Natural killer cell (primary cell): ENCODE measurements around the gene CCZ1. TPM values are rescaled to one million over a fixed set of nuclear protein-coding genes. Genes with fewer than 3 reads are reported as not detected.
"Not testable (repeated sequence)": the region's sequence is repeated elsewhere in the genome, so short reads cannot be mapped to it uniquely, and the experiment has no call there.

Experiments
- ATAC-seq, 3 donors: fragments of 150-1000 bp in 2 of 3; fragments of 200-7000 bp in 1 of 3; cut with Tn5 transposase; 1 replicate in 1 of 3; 2 replicates in 2 of 3; pipeline ENCODE4 v1.10.0; 2021; ENCODE audit warnings: mild to moderate bottlenecking in 2 of 3, moderate library complexity in 2 of 3
- DNase-seq, 2 donors: peaks; one replicate each; pipeline versions ENCODE4 v3.0.0 to v3.0.0-alpha.2; 2013 to 2021; ENCODE audit warnings: mixed read lengths in 1 of 2
- H3K27ac ChIP-seq: one replicate; pipeline ENCODE4 v1.5.1; 2013; ENCODE audit warnings: mild to moderate bottlenecking, low read length
- H3K27me3 ChIP-seq: one replicate; pipeline ENCODE4 v1.6.1; 2013; ENCODE audit warnings: low read length; ENCODE audit not compliant: control insufficient read depth, insufficient read depth
- H3K36me3 ChIP-seq: one replicate; pipeline ENCODE4 v1.6.1; 2013; ENCODE audit warnings: low read length; ENCODE audit not compliant: control insufficient read depth, insufficient read depth
- H3K4me1 ChIP-seq: one replicate; pipeline ENCODE4 v1.6.1; 2013; ENCODE audit warnings: low read length; ENCODE audit not compliant: control insufficient read depth, insufficient read depth
- H3K4me3 ChIP-seq: one replicate; pipeline ENCODE4 v1.5.1; 2013; ENCODE audit warnings: low read length
- H3K9me3 ChIP-seq: one replicate; pipeline ENCODE4 v1.6.1; 2013; ENCODE audit warnings: low read length; ENCODE audit not compliant: control insufficient read depth, insufficient read depth
- H3K27ac Mint-ChIP-seq, 2 donors: one replicate each; pipeline ENCODE4 v1.8.0; 2022; ENCODE audit warnings: mild to moderate bottlenecking in 2 of 2, mixed read lengths in 2 of 2, moderate library complexity in 1 of 2
- H3K27me3 Mint-ChIP-seq, 2 donors: one replicate each; pipeline ENCODE4 v1.8.0; 2022; ENCODE audit warnings: low read depth in 2 of 2, mixed read lengths in 2 of 2
- H3K36me3 Mint-ChIP-seq: one replicate; pipeline ENCODE4 v1.8.0; 2022; ENCODE audit warnings: mixed read lengths
- H3K4me1 Mint-ChIP-seq, 2 donors: one replicate each; pipeline ENCODE4 v1.8.0; 2022; ENCODE audit warnings: mixed read lengths in 2 of 2
- H3K4me3 Mint-ChIP-seq: one replicate; pipeline ENCODE4 v1.8.0; 2022; ENCODE audit warnings: mild to moderate bottlenecking, moderate library complexity, mixed read lengths
- H3K9me3 Mint-ChIP-seq, 2 donors: one replicate each; pipeline ENCODE4 v1.8.0; 2022; ENCODE audit warnings: mixed read lengths in 2 of 2
- WGBS: methylation state at CpG from one replicate; pipeline ENCODE4 v1.1.7; 2013; ENCODE audit warnings: missing lambda C conversion rate; ENCODE audit not compliant: insufficient coverage; 5-methylcytosine and 5-hydroxymethylcytosine counted together
- intact Hi-C: fragments of 100-400 bp; cut with micrococcal nuclease; formaldehyde crosslinking; loops from one replicate; pipeline ENCODE4 v1.14.2; 2022
- total RNA-seq, 4 donors: library from RNA; stranded (reverse); fragments of 120-200 nt in 1 of 4; gene quantifications; one replicate each; pipeline versions ENCODE4 v1.2.3 to v1.2.4, GENCODE V29; 2013 to 2022
- TF ChIP-seq, protein P1 (sequence below): fragments of 200-600 bp; IDR thresholded peaks from one replicate; pipeline ENCODE4 v1.8.0; 2022; ENCODE audit warnings: antibody characterized with exemption

The CCZ1 gene
- total RNA-seq, 3 donors from 2014 or later (not counting 1 experiment from before 2014, with no cell fraction given) = 81.4 to 114 (median 112) TPM

DNA sequence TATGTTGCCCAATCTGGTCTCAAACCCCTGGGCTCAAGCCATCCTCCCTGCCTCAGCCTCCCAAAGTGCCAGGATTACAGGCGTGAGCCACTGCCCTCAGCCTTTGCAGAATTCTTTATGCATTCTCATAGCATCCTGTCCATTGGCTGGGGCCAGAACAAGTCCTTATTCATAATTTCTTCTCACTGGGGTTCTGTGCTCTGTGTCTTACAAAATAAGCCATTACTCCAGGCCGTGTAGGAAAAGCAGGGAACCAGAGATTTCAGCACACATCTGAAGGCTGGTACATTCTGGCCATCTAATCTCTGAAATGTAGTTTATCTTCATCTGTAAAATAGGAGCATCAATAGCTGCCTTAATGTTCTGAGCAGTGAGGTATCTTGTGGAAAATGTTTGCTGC lies 28.2 kb upstream of the CCZ1 start:
- ATAC-seq (no peak), DNase-seq (no peak)
- no peaks in the 10 kb centered on the region for H3K4me1 ChIP-seq
- intact Hi-C loops = no loop called here
- H3K27ac ChIP-seq = no peak overlapping the region
- Mint-ChIP-seq H3K27ac (no peak overlapping the region), H3K9me3 (no peaks in the 10 kb centered on the region), H3K36me3 (no peaks in the 10 kb centered on the region), H3K4me1 (no peaks in the 10 kb centered on the region), H3K4me3 (no peak overlapping the region), H3K27me3 (no peaks in the 10 kb centered on the region)
- no peak overlapping the region for H3K4me3 ChIP-seq
- no peaks in the 10 kb centered on the region for H3K9me3 ChIP-seq
- WGBS = 75% methylated on average over 2 of the region's 2 CpGs
- TF ChIP-seq, protein P1, sequence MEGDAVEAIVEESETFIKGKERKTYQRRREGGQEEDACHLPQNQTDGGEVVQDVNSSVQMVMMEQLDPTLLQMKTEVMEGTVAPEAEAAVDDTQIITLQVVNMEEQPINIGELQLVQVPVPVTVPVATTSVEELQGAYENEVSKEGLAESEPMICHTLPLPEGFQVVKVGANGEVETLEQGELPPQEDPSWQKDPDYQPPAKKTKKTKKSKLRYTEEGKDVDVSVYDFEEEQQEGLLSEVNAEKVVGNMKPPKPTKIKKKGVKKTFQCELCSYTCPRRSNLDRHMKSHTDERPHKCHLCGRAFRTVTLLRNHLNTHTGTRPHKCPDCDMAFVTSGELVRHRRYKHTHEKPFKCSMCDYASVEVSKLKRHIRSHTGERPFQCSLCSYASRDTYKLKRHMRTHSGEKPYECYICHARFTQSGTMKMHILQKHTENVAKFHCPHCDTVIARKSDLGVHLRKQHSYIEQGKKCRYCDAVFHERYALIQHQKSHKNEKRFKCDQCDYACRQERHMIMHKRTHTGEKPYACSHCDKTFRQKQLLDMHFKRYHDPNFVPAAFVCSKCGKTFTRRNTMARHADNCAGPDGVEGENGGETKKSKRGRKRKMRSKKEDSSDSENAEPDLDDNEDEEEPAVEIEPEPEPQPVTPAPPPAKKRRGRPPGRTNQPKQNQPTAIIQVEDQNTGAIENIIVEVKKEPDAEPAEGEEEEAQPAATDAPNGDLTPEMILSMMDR = no peak
- no peaks in the 10 kb centered on the region for H3K27me3 ChIP-seq
- no peaks in the 10 kb centered on the region for H3K36me3 ChIP-seq

DNA sequence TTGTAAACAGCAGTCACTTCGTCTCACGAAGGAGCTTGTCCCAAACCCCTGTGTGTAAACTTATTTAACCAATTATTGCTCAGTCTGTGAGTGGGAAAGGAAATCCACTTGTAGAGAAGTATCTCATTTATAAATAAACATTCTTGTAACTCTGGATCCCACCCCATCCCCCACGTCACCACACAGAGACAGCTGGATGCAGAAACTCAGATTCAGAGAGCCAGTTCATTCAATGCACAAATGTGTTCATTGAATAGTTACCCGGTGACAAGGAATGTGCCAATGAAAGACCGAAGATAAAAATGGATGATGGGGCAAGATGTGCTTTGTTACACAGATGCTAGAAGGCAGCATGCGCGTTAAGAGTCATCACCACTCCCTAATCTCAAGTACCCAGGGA lies 26.2 kb upstream of the CCZ1 start:
- ATAC-seq (no peak), DNase-seq (no peak)
- Histone ChIP-seq H3K27ac (no peak overlapping the region), H3K4me3 (no peak overlapping the region), H3K27me3 (no peaks in the 10 kb centered on the region), H3K9me3 (no peaks in the 10 kb centered on the region), H3K36me3 (no peaks in the 10 kb centered on the region), H3K4me1 (no peaks in the 10 kb centered on the region)
- H3K9me3 Mint-ChIP-seq = no peaks in the 10 kb centered on the region
- H3K36me3 Mint-ChIP-seq = no peaks in the 10 kb centered on the region
- H3K4me3 Mint-ChIP-seq = no peak overlapping the region
- intact Hi-C loops = no loop called here
- WGBS = 95% methylated on average over 4 of the region's 7 CpGs
- TF ChIP-seq, protein P1 = no peak
- no peaks in the 10 kb centered on the region for H3K4me1 Mint-ChIP-seq
- H3K27me3 Mint-ChIP-seq = no peaks in the 10 kb centered on the region
- no peak overlapping the region for H3K27ac Mint-ChIP-seq

DNA sequence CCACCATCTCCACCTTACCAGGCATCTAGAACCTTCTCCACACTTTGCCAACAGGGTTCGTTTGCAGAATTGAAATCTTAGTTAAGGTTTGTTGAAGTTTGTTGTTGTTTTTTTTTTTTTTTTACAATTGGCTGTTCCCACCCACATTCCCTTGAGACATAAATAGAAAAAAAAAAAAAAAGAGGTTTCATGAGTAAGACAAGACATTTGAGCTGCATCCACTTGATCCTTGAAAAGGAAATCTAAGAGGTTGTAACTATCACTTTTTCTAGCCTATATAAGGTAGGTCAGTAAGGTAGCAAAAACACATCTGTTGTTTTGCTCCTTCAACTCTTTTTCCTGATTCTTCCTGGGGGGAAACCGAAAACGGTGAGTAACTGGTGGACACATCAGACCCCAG lies 18.9 kb upstream of the CCZ1 start:
- H3K9me3 ChIP-seq, H3K27me3 Mint-ChIP-seq, H3K9me3 Mint-ChIP-seq, H3K4me1 Mint-ChIP-seq, intact Hi-C loops, H3K27ac ChIP-seq, ATAC-seq, H3K4me3 ChIP-seq, H3K36me3 ChIP-seq, H3K27me3 ChIP-seq, H3K27ac Mint-ChIP-seq, H3K36me3 Mint-ChIP-seq, DNase-seq, H3K4me1 ChIP-seq, H3K4me3 Mint-ChIP-seq: not testable (repeated sequence)
- WGBS = 100% methylated on average over 2 of the region's 3 CpGs

DNA sequence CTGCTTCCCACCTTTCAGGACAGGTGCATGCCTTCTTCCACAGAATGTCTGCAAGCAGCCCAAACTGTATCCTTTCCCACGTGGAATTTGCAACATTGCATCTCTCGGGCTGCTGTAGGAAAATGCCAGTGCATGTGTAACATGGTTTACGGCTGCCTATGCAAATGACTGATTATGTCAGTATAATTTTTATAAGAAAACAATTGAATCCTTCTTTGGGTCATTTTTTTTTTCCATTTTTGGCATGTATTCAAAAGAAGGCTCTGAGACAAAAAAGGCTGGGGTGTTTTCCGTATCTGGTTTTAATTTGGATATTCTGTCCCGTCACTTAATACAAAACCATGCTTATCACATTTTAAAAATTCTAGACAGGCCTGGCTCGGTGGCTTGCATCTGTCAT lies 18.4 kb upstream of the CCZ1 start:
- DNase-seq, H3K4me1 Mint-ChIP-seq, H3K9me3 Mint-ChIP-seq, H3K4me1 ChIP-seq, H3K27ac ChIP-seq, H3K9me3 ChIP-seq, H3K36me3 Mint-ChIP-seq, ATAC-seq, H3K27me3 ChIP-seq, H3K36me3 ChIP-seq, intact Hi-C loops, H3K27ac Mint-ChIP-seq, H3K27me3 Mint-ChIP-seq, H3K4me3 ChIP-seq, H3K4me3 Mint-ChIP-seq: not testable (repeated sequence)
- WGBS = 91% methylated on average over 6 of the region's 6 CpGs

DNA sequence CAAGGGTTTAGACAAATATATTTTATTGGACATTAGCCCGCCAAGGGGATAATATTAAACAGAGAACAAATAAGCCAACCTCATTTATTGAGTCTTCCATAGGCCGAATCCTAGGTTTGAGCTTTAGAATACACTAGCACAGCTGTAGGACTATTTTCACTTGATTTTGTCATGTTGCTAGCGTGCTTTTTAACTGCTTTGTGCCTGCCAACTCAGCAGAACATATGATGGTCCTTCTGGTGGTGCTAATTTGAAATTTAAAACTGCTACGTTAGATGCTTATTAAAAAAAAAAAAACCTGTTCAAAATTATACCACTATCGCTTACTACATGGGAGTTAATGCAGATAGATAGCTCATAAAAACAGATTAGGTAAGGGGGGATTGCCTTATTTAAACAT lies 14.1 kb upstream of the CCZ1 start:
- 86% methylated on average over 3 of the region's 5 CpGs for WGBS
- H3K27ac ChIP-seq, H3K9me3 ChIP-seq, H3K9me3 Mint-ChIP-seq, H3K27me3 ChIP-seq, H3K36me3 ChIP-seq, H3K27me3 Mint-ChIP-seq, intact Hi-C loops, H3K4me3 ChIP-seq, H3K4me1 Mint-ChIP-seq, DNase-seq, H3K4me3 Mint-ChIP-seq, H3K4me1 ChIP-seq, H3K36me3 Mint-ChIP-seq, ATAC-seq, H3K27ac Mint-ChIP-seq: not testable (repeated sequence)

DNA sequence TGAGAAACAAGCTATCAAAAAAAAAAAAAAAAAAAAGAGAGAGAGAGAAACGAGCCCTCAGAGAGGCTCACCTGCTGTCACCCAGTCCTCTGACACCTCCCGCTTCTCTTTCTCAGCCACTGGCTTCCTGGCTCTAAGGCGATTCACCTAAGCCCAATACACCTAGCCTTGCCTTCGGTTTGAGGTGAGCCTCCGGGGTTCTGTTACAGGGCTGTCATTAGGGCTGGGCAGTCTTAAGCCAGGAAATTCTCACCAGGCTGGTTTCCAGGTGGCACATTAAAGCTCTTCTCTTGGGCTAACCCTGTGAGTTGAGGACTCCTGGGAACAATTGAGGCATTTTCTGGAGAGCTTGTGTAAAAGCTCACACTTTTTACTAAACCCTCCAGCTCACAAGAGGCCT lies 10.5 kb upstream of the CCZ1 start:
- H3K9me3 ChIP-seq, DNase-seq, ATAC-seq, H3K4me1 ChIP-seq, H3K4me3 ChIP-seq, H3K27ac Mint-ChIP-seq, H3K9me3 Mint-ChIP-seq, H3K27ac ChIP-seq, H3K27me3 Mint-ChIP-seq, intact Hi-C loops, H3K36me3 ChIP-seq, H3K4me1 Mint-ChIP-seq, H3K36me3 Mint-ChIP-seq, H3K27me3 ChIP-seq, H3K4me3 Mint-ChIP-seq: not testable (repeated sequence)
- WGBS = 98% methylated on average over 4 of the region's 5 CpGs

DNA sequence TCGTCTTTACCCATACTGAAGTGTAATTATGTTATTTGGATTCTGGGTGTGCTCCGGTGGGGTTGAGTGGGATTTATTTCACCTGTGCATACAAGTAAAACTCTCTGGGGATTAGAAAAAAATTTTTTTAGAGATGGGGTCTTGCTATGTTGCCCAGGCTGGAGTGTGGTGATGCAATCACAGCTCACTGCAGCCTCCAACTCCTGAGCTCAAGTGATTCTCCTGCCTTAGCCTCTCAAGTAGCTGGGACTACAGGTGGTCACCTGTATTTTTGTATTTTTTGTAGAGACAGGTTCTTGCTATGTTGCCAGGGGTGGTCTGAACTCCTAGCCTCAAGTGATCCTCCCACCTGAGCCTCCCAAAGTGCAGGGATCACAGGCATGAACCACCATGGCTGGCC lies 8.3 kb upstream of the CCZ1 start:
- DNase-seq, intact Hi-C loops, H3K27ac ChIP-seq, H3K27ac Mint-ChIP-seq, H3K36me3 ChIP-seq, H3K4me1 Mint-ChIP-seq, H3K9me3 Mint-ChIP-seq, H3K4me1 ChIP-seq, H3K4me3 ChIP-seq, H3K27me3 ChIP-seq, H3K36me3 Mint-ChIP-seq, H3K4me3 Mint-ChIP-seq, H3K27me3 Mint-ChIP-seq, H3K9me3 ChIP-seq, ATAC-seq: not testable (repeated sequence)
- 100% methylated on average over 1 of the region's 2 CpGs for WGBS
